GM12878 (cell line): Measurements from ENCODE around the gene FNDC3B. TPM values are rescaled to one million over a fixed set of nuclear protein-coding genes. Genes with fewer than 3 reads are reported as not detected.
A peak's percentile ranks its signal among the peaks of the same experiment; 100 is the strongest.

Experiments
- ATAC-seq: fragments of 200-7000 bp; cut with Tn5 transposase; 3 replicates; pipeline ENCODE4 v1.9.1; 2020; ENCODE audit warnings: mild to moderate bottlenecking, moderate library complexity
- BruUV-seq: library from RNA; stranded (reverse); fragments of 400-500 nt; replicated peaks from 2 replicates; lab custom pipeline; 2021; lab: Mats Ljungman, UMichigan
- CTCF ChIA-PET: fragments of 300-600 bp; sonication (Branson Sonifier 250); formaldehyde crosslinking; extraction: SDS; loops from one replicate; lab custom pipeline; 2021; ENCODE audit warnings: inconsistent platforms; lab: Yijun Ruan, JAX
- POLR2A ChIA-PET: fragments of 350-600 bp; formaldehyde crosslinking; extraction: SDS; loops from one replicate; lab custom pipeline; 2021; ENCODE audit warnings: inconsistent platforms; lab: Charles Lee
- RAD21 ChIA-PET: fragments of 300-600 bp; sonication (Branson Sonifier 250); formaldehyde crosslinking; loops from one replicate; lab custom pipeline; 2023; ENCODE audit warnings: antibody characterized with exemption; ENCODE audit not compliant: unreplicated experiment; lab: Charles Lee
- SMC1A ChIA-PET: fragments of 300-600 bp; sonication (Branson Sonifier 250); formaldehyde crosslinking; loops from one replicate; lab custom pipeline; 2023; ENCODE audit not compliant: unreplicated experiment, uncharacterized antibody; lab: Charles Lee
- DNase-seq: peaks from one replicate; pipeline ENCODE4 v3.0.0-alpha.2; 2011; ENCODE audit warnings: low read depth, low spot score
- FAIRE-seq: peaks from 3 replicates; lab custom pipeline; 2011; peaks lifted over from hg19 to GRCh38; lab: Jason Lieb, UNC
- H2AFZ ChIP-seq: 2 replicates; pipeline ENCODE4 v1.6.0; 2011; ENCODE audit warnings: low read depth, low read length, control low read depth; ENCODE audit not compliant: control insufficient read depth
- H3K27ac ChIP-seq: 2 replicates; pipeline ENCODE4 v1.5.1; 2011; ENCODE audit warnings: control low read depth; ENCODE audit not compliant: control insufficient read depth, insufficient read depth
- H3K27me3 ChIP-seq, 2 experiments: replicated peaks in 1 of 2; 2 replicates each; pipeline versions ENCODE4 v1.6.0 to v1.6.1; 2011; ENCODE audit warnings: low read length in 1 of 2; ENCODE audit not compliant: control insufficient read depth in 2 of 2, insufficient read depth in 2 of 2
- H3K36me3 ChIP-seq, 2 experiments: 2 replicates each; pipeline ENCODE4 v1.5.1; 2011; ENCODE audit warnings: low read length in 1 of 2; ENCODE audit not compliant: control insufficient read depth in 2 of 2, insufficient read depth in 2 of 2
- H3K4me1 ChIP-seq: 2 replicates; pipeline ENCODE4 v1.6.1; 2011; ENCODE audit warnings: mild to moderate bottlenecking, low read length, moderate library complexity, mixed read lengths; ENCODE audit not compliant: control insufficient read depth, insufficient read depth
- H3K4me2 ChIP-seq: 2 replicates; pipeline ENCODE4 v1.6.0; 2011; ENCODE audit warnings: control low read depth; ENCODE audit not compliant: control insufficient read depth, insufficient read depth
- H3K4me3 ChIP-seq: fragments of 200-600 bp; sonication (generic); 2 replicates; pipeline ENCODE4 v1.5.1; 2016
- H3K79me2 ChIP-seq: 2 replicates; pipeline ENCODE4 v1.6.0; 2011; ENCODE audit warnings: low read length; ENCODE audit not compliant: control insufficient read depth, insufficient read depth
- H3K9ac ChIP-seq: 2 replicates; pipeline ENCODE4 v1.8.0; 2011; ENCODE audit warnings: low read length, control low read depth, mixed read lengths; ENCODE audit not compliant: control insufficient read depth, insufficient read depth
- H3K9me3 ChIP-seq: replicated peaks from 3 replicates; pipeline ENCODE4 v1.5.1; 2011; ENCODE audit warnings: mild to moderate bottlenecking, low read length; ENCODE audit not compliant: control insufficient read depth, insufficient read depth
- H4K20me1 ChIP-seq: 2 replicates; pipeline ENCODE4 v1.6.0; 2011; ENCODE audit not compliant: control insufficient read depth, insufficient read depth
- BHLHE40 ChIP-seq, 2 experiments: fragments of 450-650 bp in 1 of 2; IDR thresholded peaks; 2 replicates each; pipeline ENCODE4 v1.6.1; 2011 to 2017; ENCODE audit warnings: low read depth in 2 of 2, borderline replicate concordance in 1 of 2, improper control_type of control experiment in 1 of 2, low read length in 1 of 2, mild to moderate bottlenecking in 1 of 2
- CBFB ChIP-seq: IDR thresholded peaks from 2 replicates; pipeline ENCODE4 v1.6.1; 2016; ENCODE audit warnings: antibody characterized with exemption, low read depth
- CHD4 ChIP-seq: fragments of 200-600 bp; sonication (generic); IDR thresholded peaks from 2 replicates; pipeline ENCODE4 v1.6.1; 2016; ENCODE audit warnings: mild to moderate bottlenecking
- KLF5 ChIP-seq: fragments of 450-650 bp; IDR thresholded peaks from 2 replicates; pipeline ENCODE4 v1.6.1; 2014; ENCODE audit warnings: mild to moderate bottlenecking; ENCODE audit not compliant: partially characterized antibody
- RAD21 ChIP-seq: IDR thresholded peaks from 2 replicates; pipeline ENCODE4 v1.6.1; 2011; ENCODE audit warnings: mild to moderate bottlenecking, low read depth, low read length, moderate library complexity; ENCODE audit not compliant: insufficient read depth
- SIX5 ChIP-seq: IDR thresholded peaks from 2 replicates; pipeline ENCODE4 v1.6.1; 2011; ENCODE audit warnings: mild to moderate bottlenecking, low read depth, low read length, moderate library complexity; ENCODE audit not compliant: severe bottlenecking
- SMC3 ChIP-seq: IDR thresholded peaks from 2 replicates; pipeline ENCODE4 v1.6.1; 2011; ENCODE audit warnings: low read length, improper control_type of control experiment, borderline replicate concordance
- ZNF622 ChIP-seq: fragments of 450-650 bp; IDR thresholded peaks from 2 replicates; pipeline ENCODE4 v1.6.1; 2017; ENCODE audit warnings: mild to moderate bottlenecking, inconsistent platforms
- ZSCAN29 ChIP-seq: fragments of 450-650 bp; IDR thresholded peaks from 2 replicates; pipeline ENCODE4 v1.6.1; 2017; ENCODE audit warnings: mild to moderate bottlenecking, moderate library complexity
- WGBS: methylation state at CpG from one replicate; pipeline ENCODE4 v1.1.6; 2016; ENCODE audit warnings: low lambda C conversion rate; ENCODE audit not compliant: insufficient replicate concordance, insufficient coverage; ENCODE audit errors: missing lambda C conversion rate; 5-methylcytosine and 5-hydroxymethylcytosine counted together
- in situ Hi-C: fragments of 300-500 bp; cut with MboI; formaldehyde crosslinking; loops from 9 replicates; pipeline ENCODE4 v1.14.3; 2018; ENCODE audit warnings: mixed read lengths
- intact Hi-C: fragments of 100-400 bp; cut with micrococcal nuclease; formaldehyde crosslinking; loops from one replicate; pipeline ENCODE4 v1.14.2; 2022; ENCODE audit not compliant: unreplicated experiment
- polyA plus RNA-seq, 11 experiments: library from polyadenylated mRNA; depleted of rRNA in 4 of 11; unstranded in 6 of 11; stranded (reverse) in 5 of 11; fragments of >200 nt; fragmentation: Nextera tagmentation in 4 of 11; fragmentation: Illumina TruSeq in 1 of 11; extraction: Ambion mirVana in 4 of 11; extraction: Trizol in 1 of 11; gene quantifications; 1 replicate in 1 of 11; 2 replicates in 10 of 11; pipeline versions ENCODE4 v1.2.1 to v1.2.3, GENCODE V29; 2011 to 2016; ENCODE audit warnings: inconsistent platforms in 2 of 11, missing spikeins in 2 of 11, low read depth in 1 of 11
- total RNA-seq, 4 experiments: library from RNA; depleted of rRNA in 3 of 4; stranded (reverse); fragments of >200 nt in 3 of 4; fragmentation: Illumina TruSeq in 1 of 4; extraction: Trizol in 1 of 4; gene quantifications; 2 replicates each; pipeline versions ENCODE4 v1.2.1 to v1.2.3, GENCODE V29; 2013 to 2021
- TF ChIP-seq, protein P1 (sequence below), 3 experiments: IDR thresholded peaks in 2 of 3; conservative IDR thresholded peaks in 1 of 3; 2 replicates each; pipeline ENCODE4 v1.5.1; 2011; ENCODE audit warnings: low read depth in 3 of 3, low read length in 3 of 3, mild to moderate bottlenecking in 3 of 3, control low read depth in 2 of 3, moderate library complexity in 2 of 3, inconsistent platforms in 1 of 3, mixed read lengths in 1 of 3; ENCODE audit not compliant: control insufficient read depth in 2 of 3, insufficient read depth in 1 of 3; ENCODE audit errors: extremely low read depth in 1 of 3

FNDC3B gene
- total and polyA plus RNA-seq, 10 of the 15 experiments (the other 5 are each of a cell fraction or from before 2014, with no cell fraction given): 7.9 to 35.0 (median 18.5) TPM

DNA sequence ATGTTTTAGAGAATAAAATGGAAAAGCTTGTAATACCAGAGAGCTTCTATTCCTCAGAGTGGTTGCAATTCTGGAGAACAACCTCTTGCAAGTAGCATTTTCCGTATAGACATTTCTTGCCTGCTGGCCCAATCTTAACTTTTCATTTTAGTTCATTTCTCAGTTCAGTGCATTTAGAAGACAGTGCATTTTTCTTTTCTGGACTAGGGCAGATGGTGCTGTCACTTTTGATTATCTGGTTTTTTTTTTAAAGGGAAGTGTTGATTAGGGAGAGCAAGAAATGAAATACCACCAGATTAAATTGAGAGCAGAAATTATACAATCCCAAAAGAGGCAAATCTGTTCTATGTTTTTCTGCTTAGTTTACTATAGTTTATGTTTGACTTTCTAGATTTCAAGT lies 236.2 kb downstream of the FNDC3B start:
- H3K9me3 ChIP-seq: no peaks in the 10 kb centered on the region
- SMC1A ChIA-PET: interaction anchor here (0.6 to 3.0 kb wide), 27 partner anchors 8 to 442 kb away, joined by 3 to 15 read pairs (median 4); no protein-coding TSS in a partner anchor
- 100% methylated on average over 1 of the region's 1 CpG for WGBS
- CTCF ChIA-PET: interaction anchor here (0.7 to 2.3 kb wide), 15 partner anchors 25 to 634 kb away, joined by 3 to 11 read pairs (median 4); no protein-coding TSS in a partner anchor
- RAD21 ChIA-PET: interaction anchor here (0.8 to 3.4 kb wide), 14 partner anchors 44 to 442 kb away, joined by 3 to 10 read pairs (median 3); partner anchors contain the start of gene FNDC3B
- ATAC-seq (no peak), FAIRE-seq (no peak), DNase-seq (no peak)
- no peak for TF ChIP-seq KLF5
- intact Hi-C loops (loop anchor here (10.0 kb wide), 1 partner anchor 431 kb away; the partner anchor contains the start of gene TMEM212), in situ Hi-C loops (no loop called here)
- H3K4me1 ChIP-seq: peaks cover 14% of the 10 kb centered on the region
- no peaks in the 10 kb centered on the region; the same call in 1 of the 2 replicates for H3K79me2 ChIP-seq
- H3K4me3 ChIP-seq: no peak overlapping the region
- H2AFZ ChIP-seq: no peak overlapping the region
- H3K27me3 ChIP-seq: no peaks in the 10 kb centered on the region
- H3K9ac ChIP-seq: no peak overlapping the region
- H3K4me2 ChIP-seq: no peak overlapping the region
- H3K27ac ChIP-seq: no peak overlapping the region
- H3K36me3 ChIP-seq: no peaks in the 10 kb centered on the region; a peak in 2 of 4 replicates
- TSS peak; percentile 13 for BruUV-seq
- no peaks in the 10 kb centered on the region for H4K20me1 ChIP-seq
- POLR2A ChIA-PET: no interaction called here

DNA sequence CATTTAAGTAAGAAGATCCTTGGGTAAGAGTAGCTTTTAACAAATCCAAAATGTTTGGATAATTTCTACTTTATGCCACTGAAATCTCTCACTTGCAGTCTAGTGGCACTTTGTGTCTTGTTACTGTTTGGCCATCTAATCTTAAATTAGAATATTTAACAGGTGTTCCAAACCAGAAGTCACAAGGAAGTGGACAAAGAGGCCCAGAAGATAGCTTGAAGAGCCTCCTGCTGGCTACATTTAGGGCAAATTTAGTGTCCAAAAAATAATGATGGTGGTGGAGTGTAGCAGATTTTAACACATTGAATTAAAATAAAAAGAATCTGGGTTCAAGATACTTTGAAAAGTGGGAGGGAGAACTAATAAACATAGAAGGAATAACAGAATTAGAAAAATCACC lies 236.7 kb downstream of the FNDC3B start:
- ChIA-PET POLR2A (no interaction called here), SMC1A (interaction anchor here (0.6 to 3.0 kb wide), 24 partner anchors 9 to 442 kb away, joined by 3 to 15 read pairs (median 6); no protein-coding TSS in a partner anchor), RAD21 (interaction anchor here (0.8 to 3.4 kb wide), 13 partner anchors 44 to 442 kb away, joined by 3 to 10 read pairs (median 3); partner anchors contain the start of gene FNDC3B), CTCF (interaction anchor here (0.7 to 2.5 kb wide), 16 partner anchors 26 to 635 kb away, joined by 3 to 11 read pairs (median 4); no protein-coding TSS in a partner anchor)
- no peaks in the 10 kb centered on the region for H3K27me3 ChIP-seq
- H3K4me3 ChIP-seq: no peak overlapping the region
- no peak overlapping the region for H2AFZ ChIP-seq
- no peaks in the 10 kb centered on the region; the same call in 1 of the 2 replicates for H3K79me2 ChIP-seq
- H3K9me3 ChIP-seq: no peaks in the 10 kb centered on the region
- peaks cover 12% of the 10 kb centered on the region for H3K4me1 ChIP-seq
- BruUV-seq: no TSS peak
- no peaks in the 10 kb centered on the region for H4K20me1 ChIP-seq
- H3K9ac ChIP-seq: no peak overlapping the region
- no peak overlapping the region for H3K4me2 ChIP-seq
- H3K36me3 ChIP-seq: no peaks in the 10 kb centered on the region; a peak in 2 of 4 replicates
- ATAC-seq (peak; percentile 36; the same call in 1 of the 3 replicates), FAIRE-seq (no peak), DNase-seq (no peak)
- in situ Hi-C loops: no loop called here
- intact Hi-C loops: loop anchor here (10.0 kb wide), 1 partner anchor 431 kb away; the partner anchor contains the start of gene TMEM212
- TF ChIP-seq ZSCAN29: no peak
- no peak for TF ChIP-seq CBFB
- TF ChIP-seq RAD21: peak; percentile 61
- TF ChIP-seq, protein P1, sequence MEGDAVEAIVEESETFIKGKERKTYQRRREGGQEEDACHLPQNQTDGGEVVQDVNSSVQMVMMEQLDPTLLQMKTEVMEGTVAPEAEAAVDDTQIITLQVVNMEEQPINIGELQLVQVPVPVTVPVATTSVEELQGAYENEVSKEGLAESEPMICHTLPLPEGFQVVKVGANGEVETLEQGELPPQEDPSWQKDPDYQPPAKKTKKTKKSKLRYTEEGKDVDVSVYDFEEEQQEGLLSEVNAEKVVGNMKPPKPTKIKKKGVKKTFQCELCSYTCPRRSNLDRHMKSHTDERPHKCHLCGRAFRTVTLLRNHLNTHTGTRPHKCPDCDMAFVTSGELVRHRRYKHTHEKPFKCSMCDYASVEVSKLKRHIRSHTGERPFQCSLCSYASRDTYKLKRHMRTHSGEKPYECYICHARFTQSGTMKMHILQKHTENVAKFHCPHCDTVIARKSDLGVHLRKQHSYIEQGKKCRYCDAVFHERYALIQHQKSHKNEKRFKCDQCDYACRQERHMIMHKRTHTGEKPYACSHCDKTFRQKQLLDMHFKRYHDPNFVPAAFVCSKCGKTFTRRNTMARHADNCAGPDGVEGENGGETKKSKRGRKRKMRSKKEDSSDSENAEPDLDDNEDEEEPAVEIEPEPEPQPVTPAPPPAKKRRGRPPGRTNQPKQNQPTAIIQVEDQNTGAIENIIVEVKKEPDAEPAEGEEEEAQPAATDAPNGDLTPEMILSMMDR (IDR thresholded peaks at IDR 0.05 in 2 of 3, conservative IDR thresholded peaks at IDR 0.05 in 1 of 3; ENCODE audit: control insufficient read depth in 2 of 3, extremely low read depth in 1 of 3, insufficient read depth in 1 of 3, low read depth in 3 of 3, low read length in 3 of 3): peak in 2 of 3 experiments; percentile 15 to 33; a peak in 4 of 6 replicates
- TF ChIP-seq CHD4: no peak
- no peak for TF ChIP-seq SIX5
- no peak for TF ChIP-seq ZNF622
- peak; percentile 38; the same call in 1 of the 2 replicates for TF ChIP-seq SMC3
- TF ChIP-seq BHLHE40 (IDR thresholded peaks at IDR 0.05; ENCODE audit: borderline replicate concordance in 1 of 2, low read depth in 2 of 2, low read length in 1 of 2): no peak
- H3K27ac ChIP-seq: no peak overlapping the region
